Measurements from ENCODE around the gene B3GALT6.

DNA sequence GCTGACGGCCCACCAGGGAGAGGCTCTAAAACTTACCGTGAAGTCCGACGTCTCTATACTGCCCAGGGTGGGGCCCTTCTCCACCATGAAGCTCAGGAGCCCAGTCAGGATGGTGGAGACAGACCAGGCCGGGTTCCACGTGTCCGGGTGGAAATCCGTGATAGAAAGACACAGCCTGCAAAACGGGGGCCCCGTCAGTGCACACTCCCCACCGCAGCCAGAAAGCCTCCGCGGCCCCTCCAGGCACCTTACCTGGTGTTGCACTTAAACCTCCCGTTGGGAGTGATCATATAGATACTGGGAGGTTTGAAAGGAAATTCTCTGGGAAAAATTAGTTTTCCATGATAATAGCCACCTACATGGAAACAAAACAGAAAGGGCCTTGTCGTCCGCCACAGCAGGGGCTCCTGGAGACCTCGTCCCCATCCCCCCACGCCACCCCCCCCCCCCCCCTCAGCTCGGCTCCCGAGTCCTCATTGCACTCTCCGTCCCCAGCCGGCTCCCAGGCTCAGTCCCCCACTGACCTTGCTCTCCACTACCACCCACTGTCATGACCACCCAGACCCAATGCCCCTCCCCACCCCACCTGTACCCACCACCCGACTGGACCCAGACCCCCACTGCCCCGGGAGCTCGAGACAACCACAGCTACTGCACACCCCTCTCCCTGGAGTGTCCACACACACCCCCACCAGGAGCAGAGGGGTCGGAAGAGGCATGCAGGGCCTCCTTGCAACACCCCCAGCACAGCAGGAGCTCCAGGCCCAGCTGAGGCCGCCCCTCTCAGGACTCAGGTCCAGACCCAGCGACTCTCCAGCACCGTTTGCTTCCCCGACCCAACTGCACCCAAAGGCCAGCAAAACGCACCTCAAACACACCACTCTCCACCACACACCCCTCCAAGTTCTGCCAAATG lies 25.2 kb downstream of the B3GALT6 start:
- TF ChIP-seq, protein P1, sequence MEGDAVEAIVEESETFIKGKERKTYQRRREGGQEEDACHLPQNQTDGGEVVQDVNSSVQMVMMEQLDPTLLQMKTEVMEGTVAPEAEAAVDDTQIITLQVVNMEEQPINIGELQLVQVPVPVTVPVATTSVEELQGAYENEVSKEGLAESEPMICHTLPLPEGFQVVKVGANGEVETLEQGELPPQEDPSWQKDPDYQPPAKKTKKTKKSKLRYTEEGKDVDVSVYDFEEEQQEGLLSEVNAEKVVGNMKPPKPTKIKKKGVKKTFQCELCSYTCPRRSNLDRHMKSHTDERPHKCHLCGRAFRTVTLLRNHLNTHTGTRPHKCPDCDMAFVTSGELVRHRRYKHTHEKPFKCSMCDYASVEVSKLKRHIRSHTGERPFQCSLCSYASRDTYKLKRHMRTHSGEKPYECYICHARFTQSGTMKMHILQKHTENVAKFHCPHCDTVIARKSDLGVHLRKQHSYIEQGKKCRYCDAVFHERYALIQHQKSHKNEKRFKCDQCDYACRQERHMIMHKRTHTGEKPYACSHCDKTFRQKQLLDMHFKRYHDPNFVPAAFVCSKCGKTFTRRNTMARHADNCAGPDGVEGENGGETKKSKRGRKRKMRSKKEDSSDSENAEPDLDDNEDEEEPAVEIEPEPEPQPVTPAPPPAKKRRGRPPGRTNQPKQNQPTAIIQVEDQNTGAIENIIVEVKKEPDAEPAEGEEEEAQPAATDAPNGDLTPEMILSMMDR (IDR thresholded peaks at IDR 0.05), result no peak
- TF ChIP-seq POLR2A (IDR thresholded peaks at IDR 0.05), result no peak

Measured in body of pancreas (tissue), 4 donors.